ENCODE results near the gene MKX.

The MKX gene

GRCh38 chr10:27745732-27746396 lies at the start of gene MKX:
MKX (minus strand) TSS chr10:27745819; CDS start chr10:27743415, 2,404 bp downstream.
- DNase-seq: no peak

GRCh38 chr10:27794157-27794556 lies 48.5 kb upstream of the MKX start:
- no peak for DNase-seq

- DNase-seq: no peak
Measured at GRCh38 chr10:27792216-27792615, 46.6 kb upstream of the MKX start.

GRCh38 chr10:27784272-27784671 lies 38.7 kb upstream of the MKX start:
- DNase-seq: no peak

GRCh38 chr10:27783660-27784059 lies 38.0 kb upstream of the MKX start:
- DNase-seq: peak; percentile 0

GRCh38 chr10:27779462-27780015 lies 33.9 kb upstream of the MKX start:
- DNase-seq: no peak

GRCh38 chr10:27774831-27775230 lies 29.2 kb upstream of the MKX start:
- no peak for DNase-seq

GRCh38 chr10:27771231-27771630 lies 25.6 kb upstream of the MKX start:
- DNase-seq: no peak

- no peak for DNase-seq
Measured at GRCh38 chr10:27770181-27770580, 24.6 kb upstream of the MKX start.

GRCh38 chr10:27760867-27761266 lies 15.2 kb upstream of the MKX start:
- no peak for DNase-seq

GRCh38 chr10:27759483-27760272 lies 14.1 kb upstream of the MKX start:
- no peak for DNase-seq

- no peak for DNase-seq
Measured at GRCh38 chr10:27752673-27753237, 7.1 kb upstream of the MKX start.

- DNase-seq: no peak
Measured at GRCh38 chr10:27748601-27749000, 3.0 kb upstream of the MKX start.

- no peak for DNase-seq
Measured at GRCh38 chr10:27747096-27747451, 1.5 kb upstream of the MKX start.

- no peak for DNase-seq
Measured at GRCh38 chr10:27746397-27747095, 927 bp upstream of the MKX start.

GRCh38 chr10:27744802-27745731 lies 552 bp downstream of the MKX start:
- no peak for DNase-seq

- DNase-seq: no peak
Measured at GRCh38 chr10:27743877-27744801, 1.5 kb downstream of the MKX start.

- DNase-seq: no peak
Measured at GRCh38 chr10:27743012-27743876, 2.4 kb downstream of the MKX start.

GRCh38 chr10:27742195-27743011 lies 3.2 kb downstream of the MKX start:
- peak; percentile 30 for DNase-seq

Measured in NCI-H1092 treated with DMSO at 0.1 percent for 48 hours (cell line).